ENCODE results near the gene ATP2B2.

- TF ChIP-seq EZH2 (IDR thresholded peaks at IDR 0.05; ENCODE audit: borderline replicate concordance, insufficient read depth, low read depth, low read length, poor library complexity, severe bottlenecking), result no peak
- TF ChIP-seq CTCF (IDR thresholded peaks at IDR 0.05), result no peak
Measured at GRCh38 chr3:10507331-10507730, 1.9 kb upstream of the ATP2B2 start.

Measured in B cell (primary cell).